Activated T-helper 1 cell treated with anti-CD3 and anti-CD28 coated beads, Interleukin-12 subunit alpha, Interleukin-12 subunit beta, Interleukin-2, Interleukin-4 antibody, amounts not matched to agents 30 ng/mL and 10 ng/mL and 1 ng/mL, durations not matched to agents 14 hours and 24 hours and 36 hours (primary cell): Measurements from ENCODE around the gene CEP170B. TPM values are rescaled to one million over a fixed set of nuclear protein-coding genes. Genes with fewer than 3 reads are reported as not detected.
"Not testable (repeated sequence)": the region's sequence is repeated elsewhere in the genome, so short reads cannot be mapped to it uniquely, and the experiment has no call there.

Source experiments
- DNase-seq: peaks from one replicate; pipeline ENCODE4 v3.0.0; 2021; ENCODE audit warnings: low spot score
- H3K27ac Mint-ChIP-seq: one replicate; pipeline ENCODE4 v1.8.0; 2021; ENCODE audit warnings: mild to moderate bottlenecking, mixed read lengths
- H3K27me3 Mint-ChIP-seq: one replicate; pipeline ENCODE4 v1.8.0; 2022; ENCODE audit warnings: mild to moderate bottlenecking, moderate library complexity, mixed read lengths; ENCODE audit not compliant: insufficient read depth
- H3K36me3 Mint-ChIP-seq: one replicate; pipeline ENCODE4 v1.8.0; 2021; ENCODE audit warnings: low read depth, mixed read lengths
- H3K4me1 Mint-ChIP-seq: one replicate; pipeline ENCODE4 v1.8.0; 2021; ENCODE audit warnings: low read depth, mixed read lengths
- H3K4me3 Mint-ChIP-seq: one replicate; pipeline ENCODE4 v1.8.0; 2021; ENCODE audit warnings: mild to moderate bottlenecking, moderate library complexity, mixed read lengths
- H3K9me3 Mint-ChIP-seq: one replicate; pipeline ENCODE4 v1.8.0; 2021; ENCODE audit warnings: mixed read lengths
- intact Hi-C: fragments of 100-400 bp; cut with micrococcal nuclease; formaldehyde crosslinking; loops from one replicate; pipeline ENCODE4 v1.15.1; 2024
- total RNA-seq: library from RNA; stranded (reverse); gene quantifications from 2 replicates; pipeline ENCODE4 v1.2.3, GENCODE V29; 2022

CEP170B gene
- total RNA-seq, 1 donor from 2014 or later = 9.8 TPM

DNA sequence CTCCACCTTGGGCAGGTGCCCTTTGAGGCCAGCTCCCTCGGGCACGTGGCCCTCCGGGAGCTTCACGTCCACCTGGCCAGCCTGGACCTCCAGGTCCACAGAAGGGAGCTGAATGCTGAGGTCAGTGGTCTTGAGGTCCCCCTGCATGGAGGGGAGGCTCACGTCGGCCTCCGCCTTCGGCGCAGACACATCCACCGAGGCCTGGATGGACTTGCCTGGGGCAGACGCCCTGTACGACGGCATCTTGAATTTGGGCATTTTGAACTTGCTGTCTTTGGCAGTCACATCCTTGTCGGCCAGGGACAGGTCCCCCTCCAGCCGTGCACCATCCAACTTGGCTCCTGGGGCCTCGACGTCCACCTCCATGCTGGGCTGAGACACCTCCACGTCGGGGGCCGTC, 80.2 kb downstream of the CEP170B start:
- H3K36me3 Mint-ChIP-seq, H3K4me3 Mint-ChIP-seq, H3K9me3 Mint-ChIP-seq, H3K27me3 Mint-ChIP-seq, intact Hi-C loops, H3K27ac Mint-ChIP-seq, DNase-seq, H3K4me1 Mint-ChIP-seq: not testable (repeated sequence)

Other genes with a start within 250 kb of the CEP170B start
- 86.6 and 91.6 TPM in 2 replicates for gene INF2, start 175.7 kb upstream of the CEP170B start, total RNA-seq
- gene ADSS1, start 141.0 kb upstream of the CEP170B start, total RNA-seq = 1.1 and 1.2 TPM in 2 replicates
- gene SIVA1, start 112.1 kb upstream of the CEP170B start, total RNA-seq = 111 and 113 TPM in 2 replicates
- 137 and 140 TPM in 2 replicates for gene AKT1, start 69.5 kb upstream of the CEP170B start, total RNA-seq
- gene ZBTB42, start 64.2 kb upstream of the CEP170B start, total RNA-seq = 5.9 and 6.1 TPM in 2 replicates
- gene PLD4, start 59.6 kb downstream of the CEP170B start, total RNA-seq = 0.10 and 0.21 TPM in 2 replicates
- 0.02 and 0.05 TPM in 2 replicates for gene AHNAK2, start 113.1 kb downstream of the CEP170B start, total RNA-seq
- 3.1 TPM in 2 replicates for gene CLBA1, start 120.5 kb downstream of the CEP170B start, total RNA-seq
- gene CDCA4, start 155.8 kb downstream of the CEP170B start, total RNA-seq = 62.5 and 63.7 TPM in 2 replicates
- 24.6 and 24.9 TPM in 2 replicates for gene GPR132, start 200.2 kb downstream of the CEP170B start, total RNA-seq